Loucy (cell line): ENCODE measurements around the gene KNDC1.
"Not testable (repeated sequence)": the region's sequence is repeated elsewhere in the genome, so short reads cannot be mapped to it uniquely, and the experiment has no call there.

ENCODE experiments used
- CTCF ChIP-seq: fragments of 200-600 bp; sonication (generic); conservative IDR thresholded peaks from 2 replicates; pipeline ENCODE4 v1.5.1; 2014; ENCODE audit warnings: mild to moderate bottlenecking, antibody characterized with exemption, low read length
- EZH2phosphoT487 ChIP-seq: fragments of 200-600 bp; IDR thresholded peaks from 2 replicates; pipeline ENCODE4 v1.6.1; 2018; ENCODE audit warnings: antibody characterized with exemption, mild to moderate bottlenecking, moderate library complexity, borderline replicate concordance

GRCh38 chr10:133175624-133176023 lies 15.6 kb downstream of the KNDC1 start:
- TF ChIP-seq CTCF, EZH2phosphoT487: not testable (repeated sequence)
